Measurements from ENCODE around the gene KRTAP4-6.
"Not testable (repeated sequence)": the region's sequence is repeated elsewhere in the genome, so short reads cannot be mapped to it uniquely, and the experiment has no call there.

KRTAP4-6 gene

GRCh38 chr17:41145261-41145660 is 4.9 kb upstream of the KRTAP4-6 start:
- no peak for DNase-seq (ENCODE audit: low read depth)
- no peak for TF ChIP-seq CTCF (IDR thresholded peaks at IDR 0.05; ENCODE audit: control insufficient read depth, extremely low read depth, insufficient read depth)

GRCh38 chr17:41144846-41145245 is 4.5 kb upstream of the KRTAP4-6 start:
- TF ChIP-seq CTCF (IDR thresholded peaks at IDR 0.05; ENCODE audit: control insufficient read depth, extremely low read depth, insufficient read depth): no peak
- no peak overlapping the region for H3K4me3 ChIP-seq (ENCODE audit: low read depth, low read length)
- DNase-seq (ENCODE audit: low read depth): no peak

More at GRCh38 chr17:41145261-41145660, 4.9 kb upstream of the KRTAP4-6 start:
- H3K4me3 ChIP-seq (ENCODE audit: low read depth, low read length): no peak overlapping the region

GRCh38 chr17:41141361-41141760 is 1.0 kb upstream of the KRTAP4-6 start:
- DNase-seq (ENCODE audit: low read depth): no peak
- no peak overlapping the region for H3K4me3 ChIP-seq (ENCODE audit: low read depth, low read length)
- TF ChIP-seq CTCF (IDR thresholded peaks at IDR 0.05; ENCODE audit: control insufficient read depth, extremely low read depth, insufficient read depth): no peak

- not testable (repeated sequence) for DNase-seq (ENCODE audit: low read depth); H3K4me3 ChIP-seq (ENCODE audit: low read depth, low read length)
Measured at GRCh38 chr17:41139865-41140264, 479 bp downstream of the KRTAP4-6 start.

- H3K4me3 ChIP-seq (ENCODE audit: low read depth, low read length): no peak overlapping the region
- DNase-seq (ENCODE audit: low read depth): no peak
- no peak for TF ChIP-seq CTCF (IDR thresholded peaks at IDR 0.05; ENCODE audit: control insufficient read depth, extremely low read depth, insufficient read depth)
Measured at GRCh38 chr17:41133880-41134735, 6.2 kb downstream of the KRTAP4-6 start.

GRCh38 chr17:41131979-41132378 is 8.4 kb downstream of the KRTAP4-6 start:
- H3K4me3 ChIP-seq (ENCODE audit: low read depth, low read length): no peak overlapping the region
- TF ChIP-seq CTCF (IDR thresholded peaks at IDR 0.05; ENCODE audit: control insufficient read depth, extremely low read depth, insufficient read depth): no peak
- no peak for DNase-seq (ENCODE audit: low read depth)

- no peak for DNase-seq (ENCODE audit: low read depth)
- H3K4me3 ChIP-seq (ENCODE audit: low read depth, low read length): no peak overlapping the region
- no peak for TF ChIP-seq CTCF (IDR thresholded peaks at IDR 0.05; ENCODE audit: control insufficient read depth, extremely low read depth, insufficient read depth)
Measured at GRCh38 chr17:41127371-41127770, 13.0 kb downstream of the KRTAP4-6 start.

All from LNCaP clone FGC (cell line).